Neural progenitor cell (in vitro differentiated cells): ENCODE data around the gene LMO2.

Experiments
- CTCF ChIP-seq: fragments of 200-600 bp; sonication (generic); IDR thresholded peaks from 2 replicates; pipeline ENCODE4 v1.5.1; 2017; ENCODE audit warnings: antibody characterized with exemption, mild to moderate bottlenecking
- EZH2 ChIP-seq: fragments of 200-600 bp; sonication (generic); IDR thresholded peaks from 2 replicates; pipeline ENCODE4 v1.6.1; 2017; ENCODE audit warnings: antibody characterized with exemption, mild to moderate bottlenecking, moderate library complexity
- EZH2phosphoT487 ChIP-seq: fragments of 200-600 bp; sonication (generic); IDR thresholded peaks from 2 replicates; pipeline ENCODE4 v1.6.1; 2017; ENCODE audit warnings: antibody characterized with exemption

GRCh38 chr11:33819278-33820035, 72.4 kb downstream of the LMO2 start:
- no peak for TF ChIP-seq CTCF
- no peak for TF ChIP-seq EZH2
- no peak for TF ChIP-seq EZH2phosphoT487
